Renal cortex interstitium (tissue), 11 donors: ENCODE results near the gene PSME3IP1. TPM values are rescaled to one million over a fixed set of nuclear protein-coding genes. Genes with fewer than 3 reads are reported as not detected.

Source experiments
- DNase-seq, 11 donors: peaks; one replicate each; pipeline ENCODE4 v3.0.0-alpha.2; 2013; ENCODE audit warnings: low read depth in 9 of 11, low spot score in 4 of 11; ENCODE audit errors: extremely low read depth in 1 of 11
- polyA plus RNA-seq, 3 donors: library from polyadenylated mRNA; unstranded; fragments of 120-200 nt; gene quantifications; one replicate each; pipeline ENCODE4 v1.2.1, GENCODE V29; 2013; ENCODE audit not compliant: insufficient read length in 3 of 3

The PSME3IP1 gene
- polyA plus RNA-seq, 3 donors = 104 to 126 (median 125) TPM

- no peak for DNase-seq
These were observed 48.8 kb downstream of the PSME3IP1 start for GRCh38 chr16:57137043-57137442.

GRCh38 chr16:57134982-57135381 is 50.9 kb downstream of the PSME3IP1 start:
- no peak for DNase-seq

GRCh38 chr16:57133886-57134285 is 52.0 kb downstream of the PSME3IP1 start:
- DNase-seq = no peak

DNA sequence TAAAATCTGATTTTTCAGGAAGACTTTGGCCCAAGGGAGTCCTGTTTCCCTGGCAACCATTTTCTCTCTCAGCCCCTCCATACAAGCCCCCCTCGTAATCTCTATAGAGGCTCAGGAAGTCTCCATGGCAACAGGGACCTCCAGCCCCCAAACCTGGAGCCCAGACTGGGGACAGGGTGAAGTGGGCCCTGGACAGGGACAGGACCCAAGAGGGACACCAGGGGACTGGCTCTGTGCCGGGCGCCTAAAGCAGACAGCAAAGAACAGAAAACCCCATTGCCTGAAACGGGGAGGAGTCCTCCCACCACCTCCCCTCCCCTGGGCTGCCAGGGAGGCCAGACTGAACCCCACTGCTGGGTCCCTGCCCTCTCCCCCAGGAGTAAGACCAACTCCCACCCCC is 52.8 kb downstream of the PSME3IP1 start:
- DNase-seq = no peak

DNA sequence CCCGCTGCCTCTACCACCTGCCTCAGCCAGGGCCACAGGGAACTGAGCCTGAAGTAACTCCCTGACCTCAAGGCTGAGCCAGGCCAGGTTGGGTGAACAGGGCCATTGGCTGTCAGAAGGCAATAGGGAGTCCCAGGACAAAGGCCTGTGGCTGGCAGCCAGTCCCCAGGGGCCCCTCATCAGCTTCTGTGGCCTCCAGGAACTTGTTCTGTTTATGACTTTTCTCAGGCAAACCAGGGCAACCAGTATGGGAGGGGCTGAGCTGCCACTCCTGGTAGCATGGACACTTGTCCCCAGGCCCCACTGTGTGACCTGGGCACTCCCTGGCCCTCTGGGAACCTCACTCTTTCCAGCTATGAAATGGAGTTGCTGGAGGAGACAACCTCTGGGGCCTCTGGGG is 53.4 kb downstream of the PSME3IP1 start:
- DNase-seq = no peak

GRCh38 chr16:57131351-57131970 is 54.4 kb downstream of the PSME3IP1 start:
- DNase-seq = no peak

DNA sequence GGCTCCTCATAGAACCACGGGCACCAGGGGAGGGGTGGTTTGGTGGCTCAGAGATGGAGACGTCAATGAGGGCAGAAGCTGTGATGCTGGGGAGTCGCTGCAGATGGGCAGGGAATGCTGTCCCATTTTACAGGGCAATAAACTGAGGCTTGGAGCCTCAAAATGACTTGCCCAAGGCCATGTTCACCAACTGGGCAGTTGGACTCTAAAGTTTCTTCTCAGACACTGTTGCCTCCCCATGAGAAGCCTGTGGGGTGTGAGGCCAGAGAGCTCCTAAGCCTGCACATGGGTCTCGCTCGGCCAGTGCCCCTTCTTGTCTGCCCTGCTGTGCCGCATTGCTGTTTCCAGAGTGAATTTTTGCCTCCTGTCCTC is 54.9 kb downstream of the PSME3IP1 start:
- no peak for DNase-seq

DNA sequence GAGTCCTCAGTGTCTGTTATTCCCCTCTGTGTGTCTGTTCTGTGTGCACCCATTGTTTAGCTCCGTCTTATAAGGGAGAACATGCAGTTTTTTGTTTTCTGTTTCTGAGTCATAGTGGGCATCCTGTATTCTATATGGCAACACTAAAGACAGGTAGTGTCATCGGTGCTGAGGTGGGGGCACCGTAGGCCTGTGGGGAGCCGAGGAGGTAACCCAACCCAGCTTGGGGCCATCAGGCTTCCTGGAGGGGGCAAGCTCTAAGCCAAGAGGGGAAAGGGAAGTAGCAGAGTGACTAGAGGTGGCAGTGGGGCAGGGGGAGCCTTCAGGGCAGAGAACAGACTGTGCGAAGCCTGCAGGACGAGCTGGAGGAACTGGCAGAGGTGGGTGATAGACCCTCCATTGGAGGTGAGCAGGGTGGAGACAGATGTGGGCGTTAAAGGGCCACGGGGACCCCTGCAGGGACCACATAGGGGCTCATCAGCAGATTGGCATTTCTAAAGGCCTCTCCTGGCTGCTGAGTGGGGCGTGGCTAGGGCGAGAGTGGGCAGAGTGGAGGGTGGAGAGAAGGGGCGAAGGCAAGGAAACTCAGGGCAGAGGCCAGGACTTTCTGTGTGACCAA is 57.0 kb downstream of the PSME3IP1 start:
- DNase-seq = no peak

DNA sequence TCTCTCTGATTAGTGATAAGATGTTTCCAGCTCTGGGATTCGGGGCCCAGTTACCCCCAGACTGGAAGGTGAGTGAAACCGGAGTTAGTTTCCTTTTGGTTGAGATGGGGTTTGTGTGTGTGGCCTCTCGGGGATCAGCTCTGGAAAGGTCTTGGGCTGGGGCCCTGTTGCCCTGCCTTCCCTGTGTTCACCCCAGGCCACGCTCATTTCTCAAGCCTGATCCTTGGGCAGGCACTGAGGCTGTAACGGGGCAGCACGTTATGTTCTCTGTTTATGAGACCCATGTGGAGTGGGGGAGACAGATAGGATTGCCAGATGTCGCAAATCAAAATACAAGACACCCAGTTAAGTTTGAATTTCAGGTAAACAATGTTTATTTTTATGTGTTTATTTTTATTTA is 58.0 kb downstream of the PSME3IP1 start:
- no peak for DNase-seq

- DNase-seq = no peak
These were observed 58.6 kb downstream of the PSME3IP1 start for GRCh38 chr16:57127037-57127763.

- DNase-seq = no peak
These were observed 59.4 kb downstream of the PSME3IP1 start for GRCh38 chr16:57126411-57126810.

GRCh38 chr16:57125969-57126368 is 59.9 kb downstream of the PSME3IP1 start:
- DNase-seq = no peak

DNA sequence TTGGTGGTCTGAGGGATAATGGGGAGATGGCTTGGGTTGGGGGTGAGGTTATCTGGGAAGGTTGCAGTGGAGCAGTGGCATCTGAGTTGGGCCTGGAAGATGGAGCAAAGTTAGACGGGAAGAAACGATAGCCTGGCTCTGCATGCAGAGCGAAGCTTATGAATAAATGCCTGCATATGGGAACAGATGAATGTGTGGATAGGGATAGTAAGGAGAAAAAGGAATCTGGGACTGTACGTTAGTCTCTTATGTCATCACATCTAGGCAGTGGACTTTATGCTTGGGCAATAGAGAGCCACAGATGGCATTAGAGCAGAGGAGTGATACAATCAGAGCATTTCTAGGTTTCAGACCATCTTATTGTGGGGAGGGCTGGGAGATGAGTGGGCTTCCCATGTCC is 60.5 kb downstream of the PSME3IP1 start:
- DNase-seq = no peak

DNA sequence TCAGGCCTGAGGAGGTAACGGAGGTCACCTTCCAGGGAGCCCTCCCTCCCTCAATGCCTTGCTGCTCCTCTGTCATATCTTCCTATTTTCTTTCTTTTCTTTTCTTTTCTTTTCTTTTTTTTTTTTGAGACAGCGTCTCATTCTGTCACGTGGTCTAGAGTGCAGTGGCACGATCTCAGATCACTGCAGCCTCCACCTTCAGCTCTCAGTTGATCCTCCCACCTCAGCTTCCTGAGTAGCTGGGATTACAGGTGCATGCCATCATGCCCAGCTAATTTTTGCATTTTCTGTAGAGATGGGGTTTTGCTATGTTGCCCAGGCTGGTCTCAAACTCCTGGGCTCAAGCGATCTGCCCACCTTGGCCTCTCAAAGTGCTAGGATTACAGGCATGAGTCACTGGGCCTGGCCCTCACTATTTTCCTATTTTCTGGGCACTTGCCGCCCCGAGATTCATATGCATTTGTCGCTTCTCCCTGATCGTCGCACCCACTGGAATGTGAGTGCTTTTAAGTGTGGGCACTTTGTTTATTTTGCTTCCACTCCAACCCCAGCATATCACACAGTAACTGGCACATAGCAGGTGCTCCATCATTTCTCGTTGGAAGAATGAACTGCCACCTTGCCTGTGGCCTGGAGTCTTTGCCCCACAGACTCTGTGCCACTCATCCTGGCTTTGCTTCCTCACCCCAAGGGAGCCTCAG is 61.7 kb downstream of the PSME3IP1 start:
- no peak for DNase-seq

DNA sequence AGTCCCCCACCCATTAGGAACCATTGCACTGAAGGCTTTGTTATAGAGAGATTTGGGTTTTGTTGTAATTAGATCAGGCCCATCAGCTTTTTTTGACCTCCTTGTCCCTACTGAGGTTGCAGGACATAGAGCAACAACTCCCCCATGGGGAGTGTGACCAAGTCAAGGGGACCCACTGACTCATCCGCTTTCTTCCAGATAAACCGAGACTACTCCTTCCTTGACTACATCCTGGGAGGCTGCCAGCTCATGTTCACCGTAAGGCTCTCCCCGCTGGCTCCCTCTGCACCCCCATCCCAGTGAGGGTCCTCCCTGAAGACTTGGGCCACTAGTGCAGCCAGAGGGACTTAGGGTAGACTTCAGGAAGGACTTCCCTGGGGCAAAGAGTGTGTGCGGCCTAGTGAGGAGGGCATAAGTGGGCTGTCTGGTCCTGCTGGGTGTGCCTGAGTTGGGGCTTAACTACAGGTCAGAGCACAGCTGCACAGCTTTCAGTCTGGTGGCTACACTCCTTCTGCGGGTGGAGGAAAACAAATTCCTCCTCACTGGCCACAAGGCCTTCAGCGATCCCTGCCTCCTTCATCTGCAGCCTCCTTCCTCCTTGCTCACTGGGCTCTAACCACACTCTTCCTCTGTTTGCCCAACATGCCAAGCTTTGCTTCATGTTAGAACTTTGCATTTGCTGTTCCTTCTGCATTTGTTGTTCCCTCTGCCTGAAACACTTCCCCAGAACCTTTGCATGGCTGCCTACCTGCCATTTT is 62.4 kb downstream of the PSME3IP1 start:
- no peak for DNase-seq

DNA sequence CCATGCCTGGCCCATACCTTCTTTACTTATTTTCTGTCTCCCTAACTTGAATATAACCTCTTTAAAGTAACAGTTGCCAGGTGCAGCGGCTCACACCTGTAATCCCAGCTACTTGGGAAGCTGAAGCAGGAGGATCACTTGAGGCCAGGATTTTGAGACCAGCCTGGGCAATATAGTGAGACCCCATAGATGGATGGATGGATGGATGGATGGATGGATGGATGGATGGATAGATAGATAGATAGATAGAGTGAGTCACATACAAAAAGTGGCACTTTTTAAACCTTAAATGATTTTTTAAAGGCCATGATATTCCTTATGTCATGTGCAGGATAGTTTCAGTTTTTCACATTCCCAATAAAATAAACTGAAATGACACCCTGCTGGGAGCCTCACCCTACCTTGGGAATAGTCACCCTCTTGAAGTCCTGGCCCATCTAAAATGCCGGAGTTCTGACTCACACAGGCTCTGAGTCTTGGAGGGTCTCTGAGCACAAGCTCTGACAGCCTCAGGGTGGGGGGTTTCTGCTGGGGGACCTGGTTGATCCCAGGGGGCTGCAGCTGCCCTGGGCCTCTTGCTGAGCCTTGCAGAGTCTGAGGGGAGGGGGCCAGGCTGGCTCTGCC is 67.3 kb downstream of the PSME3IP1 start:
- no peak for DNase-seq

GRCh38 chr16:57115514-57116182 is 70.2 kb downstream of the PSME3IP1 start:
- peak in 3 of 11 donors; percentile 21 to 43 (median 34) for DNase-seq

DNA sequence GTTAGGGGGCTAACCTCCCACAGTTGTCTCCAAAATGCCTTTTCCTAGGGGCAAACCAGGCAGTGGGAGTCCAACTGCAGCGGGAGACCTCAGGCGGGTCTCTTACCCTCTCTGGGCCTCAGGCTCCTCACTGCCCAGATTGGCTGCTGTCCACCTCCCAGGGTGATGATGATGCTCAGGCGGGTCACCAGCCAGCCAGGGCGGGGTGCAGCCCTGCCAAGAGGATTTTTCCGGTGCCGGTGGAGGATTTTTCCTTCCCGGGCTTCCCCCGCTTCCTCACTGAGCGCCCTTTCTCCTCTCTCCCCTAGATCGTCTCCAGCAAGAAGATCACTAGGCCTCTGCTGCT is 70.7 kb downstream of the PSME3IP1 start:
- no peak for DNase-seq
